NAMALWA (cell line): ENCODE measurements around the gene BTBD17.
"Not testable (repeated sequence)": the region's sequence is repeated elsewhere in the genome, so short reads cannot be mapped to it uniquely, and the experiment has no call there.

Experiments
- DNase-seq: peaks from one replicate; pipeline ENCODE4 v3.0.0-alpha.2; 2015; ENCODE audit warnings: low spot score

BTBD17 gene, protein sequence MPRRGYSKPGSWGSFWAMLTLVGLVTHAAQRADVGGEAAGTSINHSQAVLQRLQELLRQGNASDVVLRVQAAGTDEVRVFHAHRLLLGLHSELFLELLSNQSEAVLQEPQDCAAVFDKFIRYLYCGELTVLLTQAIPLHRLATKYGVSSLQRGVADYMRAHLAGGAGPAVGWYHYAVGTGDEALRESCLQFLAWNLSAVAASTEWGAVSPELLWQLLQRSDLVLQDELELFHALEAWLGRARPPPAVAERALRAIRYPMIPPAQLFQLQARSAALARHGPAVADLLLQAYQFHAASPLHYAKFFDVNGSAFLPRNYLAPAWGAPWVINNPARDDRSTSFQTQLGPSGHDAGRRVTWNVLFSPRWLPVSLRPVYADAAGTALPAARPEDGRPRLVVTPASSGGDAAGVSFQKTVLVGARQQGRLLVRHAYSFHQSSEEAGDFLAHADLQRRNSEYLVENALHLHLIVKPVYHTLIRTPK

DNA sequence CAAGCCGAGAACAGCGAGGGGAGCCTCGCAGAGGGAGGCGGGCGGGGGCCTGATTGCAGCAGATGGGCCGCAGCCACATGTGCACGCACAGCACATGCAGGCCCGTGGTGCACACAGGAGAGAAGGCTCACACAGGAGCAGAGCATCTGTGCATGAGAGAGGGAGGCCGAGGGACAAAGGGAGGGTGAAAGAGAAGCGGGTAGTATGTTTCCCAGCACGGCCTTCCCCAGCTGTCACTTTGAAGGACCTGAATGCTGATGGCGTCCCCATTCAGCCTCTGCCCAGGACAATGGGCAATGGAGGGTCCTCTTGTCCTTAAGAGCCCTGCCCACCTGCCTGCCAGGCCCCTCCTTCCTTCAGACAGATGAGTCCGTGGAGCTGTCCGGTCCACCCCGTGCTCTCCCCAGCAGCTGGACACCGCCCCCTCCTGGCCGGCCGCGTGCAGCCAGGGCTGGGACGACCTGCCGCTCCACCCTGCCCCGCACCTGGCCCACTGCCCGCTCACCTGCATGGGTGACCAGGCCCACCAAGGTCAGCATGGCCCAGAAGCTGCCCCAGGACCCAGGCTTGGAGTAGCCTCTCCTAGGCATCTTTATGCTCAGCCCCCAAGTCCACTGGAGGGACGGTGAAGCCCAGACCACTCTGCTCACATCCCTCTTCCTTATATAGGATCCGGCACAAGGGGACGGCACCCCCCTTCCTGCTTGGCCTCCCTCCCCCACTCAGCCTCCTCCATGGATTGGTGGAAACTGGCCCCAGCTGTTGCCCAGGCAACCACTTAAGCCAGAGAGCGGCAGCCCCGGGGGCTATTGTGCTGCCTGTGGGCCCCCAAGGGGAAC lies at the start of gene BTBD17:
Gene BTBD17 (minus strand): TSS at position 639 of the 839 bp plus-strand sequence. CDS start 49 bp downstream, at position 590.
- no peak for DNase-seq

DNA sequence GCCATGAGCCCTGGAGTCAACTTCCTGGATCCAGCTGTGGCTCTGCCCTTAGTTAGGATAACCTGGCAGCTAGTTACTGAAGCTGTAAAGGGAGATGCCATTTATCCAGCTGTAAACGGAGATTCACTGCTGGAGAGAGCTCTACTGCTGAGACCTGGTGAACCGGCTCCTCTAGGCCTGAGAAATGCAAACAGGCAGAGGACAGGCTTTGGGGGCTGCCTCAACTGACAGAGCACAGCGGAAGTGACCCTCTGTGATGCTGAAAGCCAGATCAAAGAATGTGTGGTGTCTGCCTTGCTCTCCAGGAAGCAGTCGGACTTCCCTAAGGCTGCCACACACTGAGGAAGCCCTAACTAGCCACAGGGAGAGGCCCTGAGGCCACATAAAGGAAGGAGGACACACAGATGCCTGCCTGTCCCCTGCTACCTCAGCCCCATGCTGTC lies 48.4 kb upstream of the BTBD17 start:
- no peak for DNase-seq

DNA sequence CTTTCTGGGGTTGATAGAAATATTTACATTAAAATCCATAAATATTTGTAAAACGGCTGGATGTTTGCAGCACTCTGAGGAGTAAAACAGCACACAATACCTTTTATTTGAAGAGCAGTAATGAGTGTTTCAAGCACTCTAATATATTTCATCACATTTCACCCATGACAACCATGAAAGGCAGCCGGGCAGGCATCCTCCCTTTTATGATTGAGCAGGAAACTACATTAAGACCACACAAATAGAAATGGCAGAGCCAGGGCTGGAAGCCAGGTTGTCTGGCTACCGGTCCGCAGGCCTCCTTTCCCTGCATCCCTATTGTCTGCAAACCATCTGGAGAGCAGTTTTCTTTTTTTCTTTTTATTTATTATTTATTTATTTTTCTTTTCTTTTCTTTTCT lies 47.1 kb upstream of the BTBD17 start:
- no peak for DNase-seq

DNA sequence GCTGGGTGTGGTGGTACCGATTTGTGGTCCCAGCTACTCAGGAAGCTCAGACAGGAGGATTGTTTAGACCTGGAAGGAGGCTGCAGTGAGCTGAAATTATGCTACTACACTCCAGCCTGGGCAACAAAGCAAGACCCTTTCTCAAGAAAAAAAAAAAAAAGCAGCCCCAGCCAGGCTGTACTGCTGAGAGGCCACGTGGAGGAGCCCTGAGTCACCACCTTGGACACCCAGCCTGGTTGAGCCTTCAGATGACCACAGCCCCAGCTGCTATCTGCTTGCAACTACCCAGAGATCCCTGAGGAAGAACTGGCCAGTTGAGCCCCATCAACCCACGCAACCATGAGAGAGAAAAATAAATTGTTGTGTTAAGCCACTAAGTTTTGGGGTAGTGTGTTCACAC lies 46.6 kb upstream of the BTBD17 start:
- DNase-seq = no peak

DNA sequence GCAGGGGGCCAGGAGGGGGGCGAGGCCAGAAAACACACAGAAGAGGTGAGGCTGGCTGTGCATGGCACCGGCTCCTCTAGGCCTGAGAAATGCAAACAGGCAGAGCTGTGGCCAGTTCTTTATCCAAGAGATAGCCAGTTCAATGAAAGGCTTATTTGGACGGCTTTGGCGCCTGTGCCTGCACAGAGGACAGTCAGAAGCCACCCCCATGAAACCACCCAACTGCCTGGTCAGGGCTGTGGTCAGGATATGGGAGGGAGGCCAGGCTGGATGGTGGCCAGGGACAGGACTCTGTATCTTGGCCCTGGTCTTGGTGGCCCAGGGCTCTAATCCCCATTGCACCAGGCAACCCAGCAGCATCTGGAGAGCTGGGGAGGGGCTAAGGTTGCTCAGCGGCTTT lies 45.7 kb upstream of the BTBD17 start:
- no peak for DNase-seq

DNA sequence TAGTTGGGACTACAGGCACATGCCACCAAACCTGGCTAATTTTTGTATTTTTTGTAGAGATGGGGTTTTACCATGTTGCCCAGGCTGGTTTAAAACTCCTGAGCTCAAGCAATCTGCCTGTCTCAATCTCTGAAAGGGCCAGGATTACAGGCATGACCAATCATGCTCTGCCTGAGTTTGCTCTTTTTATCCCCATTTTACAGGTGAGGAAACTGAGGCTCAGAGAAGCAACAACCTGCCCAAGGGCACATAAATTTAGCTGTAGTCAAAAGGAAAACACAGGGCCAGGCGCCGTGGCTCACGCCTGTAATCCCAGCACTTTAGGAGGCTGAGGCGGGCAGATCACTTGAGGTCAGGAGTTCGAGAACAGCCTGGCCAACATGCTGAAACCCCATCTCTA lies 43.6 kb upstream of the BTBD17 start:
- not testable (repeated sequence) for DNase-seq

DNA sequence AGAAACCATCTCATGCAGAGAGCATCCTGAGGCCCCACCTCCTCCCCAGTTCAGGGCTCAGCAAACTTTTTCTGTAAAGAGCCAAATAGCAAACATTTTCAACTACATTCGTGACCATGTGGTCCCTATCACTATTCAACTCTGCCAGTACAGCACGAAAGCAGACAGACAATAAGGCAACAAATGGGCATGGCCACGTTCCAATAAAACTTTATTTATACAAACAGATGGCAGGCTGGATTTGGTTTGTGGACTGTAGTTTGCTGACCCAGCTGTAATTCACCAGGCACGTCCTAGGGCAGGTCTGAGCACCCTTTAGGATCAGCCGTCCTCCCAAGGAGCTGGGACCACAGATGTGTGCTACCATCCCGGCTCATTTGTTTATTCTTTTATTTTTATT lies 43.1 kb upstream of the BTBD17 start:
- no peak for DNase-seq

DNA sequence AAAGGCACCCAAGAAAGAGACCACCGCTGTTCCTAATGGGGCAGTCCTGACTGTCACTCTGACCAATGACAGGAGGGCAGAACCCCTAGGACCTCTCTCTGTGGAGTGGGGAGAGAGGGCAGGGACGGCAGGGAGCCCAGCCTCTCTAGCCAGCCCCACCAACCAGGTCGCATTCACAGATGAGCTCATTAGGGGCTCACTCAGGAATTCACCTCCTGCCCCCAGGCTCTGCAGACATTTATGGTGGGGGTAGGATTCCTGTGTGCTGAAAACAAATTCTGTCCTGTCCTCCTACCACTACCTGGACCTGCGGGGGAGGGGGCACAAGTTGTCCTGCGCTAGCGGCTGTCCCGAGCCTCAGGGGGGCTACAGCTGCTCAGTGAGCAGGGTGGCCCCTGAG lies 42.5 kb upstream of the BTBD17 start:
- no peak for DNase-seq

DNA sequence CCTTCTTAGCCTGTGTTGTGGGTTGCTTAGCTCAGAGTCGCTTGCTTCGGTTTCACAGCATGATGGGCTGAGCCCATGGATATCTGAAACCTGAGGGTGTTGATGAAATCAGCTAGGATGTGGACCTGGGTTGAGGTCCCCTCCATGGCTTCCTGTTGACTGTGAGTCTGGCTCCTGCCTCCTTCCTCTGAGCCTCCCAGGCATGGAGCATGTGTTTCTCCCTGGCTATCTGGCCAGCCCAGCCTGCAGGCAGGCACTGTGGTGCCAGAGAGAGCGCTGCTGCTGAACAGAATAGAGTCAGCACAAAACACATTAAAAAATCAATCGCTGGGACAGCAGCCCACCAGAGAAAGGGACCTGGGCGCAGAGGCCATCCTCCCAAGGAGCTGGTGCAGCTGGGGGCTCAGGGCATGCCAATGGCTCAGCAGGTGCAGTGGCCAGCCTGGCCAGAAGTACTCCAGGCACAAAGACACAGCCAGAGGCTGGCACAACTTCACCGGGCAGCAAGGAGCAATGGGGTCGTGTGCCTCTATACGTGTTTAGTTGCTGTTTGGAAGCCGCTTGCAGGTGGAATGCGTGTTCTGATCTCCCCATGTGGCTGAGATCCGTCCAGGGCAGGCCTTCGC lies 42.0 kb upstream of the BTBD17 start:
- no peak for DNase-seq

DNA sequence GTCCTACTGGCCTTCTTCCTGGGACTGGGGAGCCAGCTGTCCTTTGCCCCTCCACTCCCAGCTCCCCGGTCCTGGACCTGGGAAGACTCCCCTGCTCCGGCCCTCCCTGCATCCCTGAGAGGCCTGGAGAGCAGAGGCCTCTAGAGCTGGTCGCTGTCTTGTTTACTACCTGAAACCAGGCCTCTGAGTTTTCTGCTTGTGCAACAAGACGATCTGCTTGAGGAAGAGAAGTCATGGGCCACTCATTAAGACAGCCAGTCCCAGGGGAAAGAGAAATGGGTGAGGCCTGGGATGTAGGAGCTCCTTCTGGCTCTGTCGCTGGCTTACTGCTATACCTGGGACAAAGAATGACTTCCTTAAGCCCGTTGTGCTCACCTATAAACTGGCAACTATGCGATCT lies 40.4 kb upstream of the BTBD17 start:
- no peak for DNase-seq

DNA sequence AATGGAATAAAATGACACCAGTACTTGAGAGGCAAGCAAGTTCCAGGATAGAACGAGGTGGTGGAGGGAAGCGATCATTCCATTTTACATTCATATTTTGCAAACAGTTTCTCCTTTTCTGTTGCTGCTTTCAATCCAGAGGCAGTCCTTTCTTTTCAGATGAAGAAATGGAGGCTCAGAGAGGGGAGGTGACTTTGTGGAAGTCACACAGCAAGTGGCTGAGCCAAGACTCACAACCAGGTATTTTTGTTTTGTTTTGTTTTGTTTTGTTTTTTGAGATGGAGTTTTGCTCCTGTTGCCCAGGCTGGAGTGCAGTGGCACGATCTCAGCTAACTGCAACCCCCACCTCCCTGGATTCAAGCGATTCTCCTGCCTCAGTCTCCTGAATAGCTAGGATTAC lies 34.9 kb upstream of the BTBD17 start:
- no peak for DNase-seq

DNA sequence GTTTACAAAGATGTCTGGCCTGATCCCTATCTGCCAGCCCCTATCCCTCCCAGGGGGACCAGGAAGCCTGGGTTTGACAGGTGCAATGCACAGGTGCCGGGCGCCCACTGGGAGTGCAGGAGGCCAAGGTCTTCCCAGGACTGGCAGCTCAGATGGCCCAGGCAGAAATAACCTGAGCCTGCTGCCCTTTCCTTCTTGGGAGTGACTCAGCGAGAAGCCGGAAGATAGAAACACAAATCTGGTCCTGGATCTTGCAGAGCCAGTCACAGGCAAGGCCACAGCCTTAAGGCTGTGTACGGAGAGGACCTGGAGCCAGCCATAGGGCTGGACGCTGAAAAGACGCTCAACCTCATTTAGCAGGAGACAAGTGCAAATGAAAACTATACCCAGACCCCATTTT lies 33.3 kb upstream of the BTBD17 start:
- no peak for DNase-seq

DNA sequence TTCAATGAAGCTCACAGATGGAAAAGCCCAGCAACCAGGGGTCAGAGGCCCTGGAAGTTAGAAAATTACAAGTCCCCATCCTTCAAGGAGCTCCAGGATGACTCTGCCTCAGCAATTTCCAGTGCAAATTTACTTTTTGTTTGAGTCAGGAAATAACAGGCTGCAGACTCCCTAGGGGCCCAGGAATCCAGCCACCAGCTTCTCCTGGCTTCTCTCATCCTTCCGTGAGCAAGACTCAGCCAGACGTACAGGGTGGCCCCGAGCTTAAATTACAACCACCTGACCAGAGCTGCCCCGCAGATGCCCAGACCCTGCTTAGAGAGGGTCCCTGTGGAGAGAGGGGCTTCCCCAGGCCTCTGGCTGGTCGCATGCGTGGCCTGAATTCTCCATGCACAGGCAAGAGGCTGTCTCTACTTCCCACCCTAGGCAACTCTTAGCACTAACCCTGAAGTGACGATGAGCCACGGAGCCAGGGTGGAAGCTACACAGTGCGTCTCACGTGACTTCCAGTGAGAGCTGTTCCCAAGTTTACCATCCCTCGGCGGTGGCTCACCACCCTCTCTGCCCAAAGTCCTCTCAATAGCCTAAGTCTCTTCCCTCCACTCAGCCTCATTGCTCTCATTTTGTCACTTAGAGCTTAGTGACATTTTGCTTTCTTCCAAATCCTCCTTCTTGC lies 32.7 kb upstream of the BTBD17 start:
- DNase-seq = no peak

DNA sequence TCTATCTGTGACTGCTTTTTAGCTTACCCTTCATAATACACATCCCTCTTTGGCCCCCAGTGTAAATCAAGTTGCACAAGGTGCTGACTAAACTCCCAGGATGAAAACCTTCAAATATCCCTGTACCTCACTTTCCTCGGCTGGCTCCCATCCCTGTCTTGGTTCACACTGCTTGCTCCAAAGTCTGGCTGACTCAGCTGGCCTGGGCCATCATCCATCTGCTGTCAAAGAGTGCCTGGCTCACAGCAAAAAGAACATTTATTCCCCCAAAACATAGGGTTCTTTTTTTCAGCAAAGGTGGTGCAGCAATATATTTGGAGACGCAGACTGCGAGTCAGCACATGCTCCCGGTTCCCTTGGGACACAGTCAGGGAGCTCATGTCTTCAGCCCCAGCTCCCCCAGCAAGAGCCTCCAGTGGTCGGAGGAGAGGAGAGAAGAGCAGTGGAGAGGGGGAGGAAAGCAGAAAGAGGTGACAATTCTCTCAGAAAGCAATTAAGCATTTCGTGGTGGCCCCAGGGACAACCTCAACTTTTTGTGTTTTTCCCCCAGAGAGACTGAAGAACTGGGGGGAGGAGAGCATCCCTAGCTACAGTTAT lies 31.8 kb upstream of the BTBD17 start:
- DNase-seq = no peak

DNA sequence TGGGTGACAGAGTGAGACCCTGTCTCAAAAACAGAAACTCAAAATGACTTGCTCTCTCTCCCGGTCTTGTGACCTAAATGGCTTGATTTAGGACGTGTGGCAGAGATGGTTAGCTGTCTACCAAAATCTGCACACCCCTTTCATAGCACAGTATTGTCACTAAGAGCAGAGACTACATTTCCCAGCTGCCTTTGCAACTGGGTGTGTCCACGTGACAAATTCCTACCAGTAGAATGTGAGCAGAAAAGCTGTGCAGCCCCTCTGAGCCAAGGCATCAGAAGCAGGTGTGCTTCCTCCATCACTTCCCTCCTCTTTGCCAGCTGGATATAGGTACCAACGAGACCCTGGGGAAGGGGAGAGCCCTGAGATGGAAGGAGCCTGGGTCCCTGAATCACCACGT lies 31.2 kb upstream of the BTBD17 start:
- DNase-seq = peak; percentile 56

DNA sequence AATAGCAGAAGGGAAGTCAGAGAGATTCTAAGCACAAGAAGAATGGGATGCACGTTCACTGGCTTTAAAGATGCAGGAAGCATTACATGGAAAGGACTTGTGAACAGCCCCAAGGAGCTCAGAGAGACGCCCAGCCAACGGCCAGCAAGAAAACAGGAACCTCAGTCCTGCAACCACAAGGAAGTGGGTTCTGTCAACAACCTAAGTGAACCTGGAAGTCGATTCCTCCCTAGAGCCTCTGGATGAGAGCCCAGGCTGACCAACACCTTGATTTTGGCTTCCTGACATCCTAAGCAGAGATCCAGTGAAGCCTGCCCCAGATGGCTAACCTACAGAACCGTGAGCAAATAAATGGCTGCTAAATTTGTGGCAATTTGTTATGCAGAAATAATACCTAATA lies 30.1 kb upstream of the BTBD17 start:
- no peak for DNase-seq

DNA sequence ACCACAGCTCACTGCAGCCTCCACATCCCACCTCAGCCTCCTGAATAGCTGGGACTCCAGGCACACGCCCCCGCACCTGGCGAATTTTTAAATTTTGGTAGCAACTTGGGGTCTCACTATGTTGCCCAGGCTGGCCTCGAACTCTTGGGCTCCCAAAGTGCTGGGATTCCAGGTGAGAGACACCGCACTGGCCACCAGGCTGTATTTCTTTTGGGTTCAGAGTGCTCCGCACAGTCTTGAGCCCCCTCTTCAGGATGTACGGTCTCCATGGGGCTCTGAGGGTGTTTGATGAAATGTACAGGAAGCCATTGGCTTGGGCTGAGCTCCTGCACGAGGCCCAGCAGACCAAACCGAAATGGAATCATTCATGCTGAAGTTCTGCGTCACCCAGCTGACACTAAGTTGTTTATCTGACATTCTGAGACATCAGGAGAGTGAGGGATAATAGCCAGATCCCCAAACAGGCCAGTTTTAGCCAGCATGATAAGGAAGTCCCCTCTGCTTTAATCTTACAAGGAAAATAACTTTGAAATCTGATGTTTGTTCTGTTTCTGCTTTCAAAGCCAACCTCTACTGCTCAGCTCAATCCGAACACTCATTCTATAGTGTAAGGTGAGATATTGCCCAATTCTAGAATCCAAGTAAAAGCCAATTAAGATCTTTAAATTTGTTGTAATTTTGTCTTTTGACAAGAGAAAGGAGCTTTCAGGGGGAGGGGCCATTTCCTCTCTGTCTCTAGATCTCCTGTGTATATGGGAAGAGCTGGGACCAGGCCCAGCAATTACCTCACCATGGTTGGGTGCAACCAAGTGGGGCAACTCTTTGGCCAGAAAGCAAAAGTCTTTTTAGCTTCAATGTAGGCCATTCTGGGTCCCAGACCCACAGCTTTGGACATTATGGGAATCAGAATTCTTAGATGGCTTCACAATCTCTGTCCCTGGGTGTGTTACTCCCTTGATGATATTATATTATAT lies 29.3 kb upstream of the BTBD17 start:
- no peak for DNase-seq

DNA sequence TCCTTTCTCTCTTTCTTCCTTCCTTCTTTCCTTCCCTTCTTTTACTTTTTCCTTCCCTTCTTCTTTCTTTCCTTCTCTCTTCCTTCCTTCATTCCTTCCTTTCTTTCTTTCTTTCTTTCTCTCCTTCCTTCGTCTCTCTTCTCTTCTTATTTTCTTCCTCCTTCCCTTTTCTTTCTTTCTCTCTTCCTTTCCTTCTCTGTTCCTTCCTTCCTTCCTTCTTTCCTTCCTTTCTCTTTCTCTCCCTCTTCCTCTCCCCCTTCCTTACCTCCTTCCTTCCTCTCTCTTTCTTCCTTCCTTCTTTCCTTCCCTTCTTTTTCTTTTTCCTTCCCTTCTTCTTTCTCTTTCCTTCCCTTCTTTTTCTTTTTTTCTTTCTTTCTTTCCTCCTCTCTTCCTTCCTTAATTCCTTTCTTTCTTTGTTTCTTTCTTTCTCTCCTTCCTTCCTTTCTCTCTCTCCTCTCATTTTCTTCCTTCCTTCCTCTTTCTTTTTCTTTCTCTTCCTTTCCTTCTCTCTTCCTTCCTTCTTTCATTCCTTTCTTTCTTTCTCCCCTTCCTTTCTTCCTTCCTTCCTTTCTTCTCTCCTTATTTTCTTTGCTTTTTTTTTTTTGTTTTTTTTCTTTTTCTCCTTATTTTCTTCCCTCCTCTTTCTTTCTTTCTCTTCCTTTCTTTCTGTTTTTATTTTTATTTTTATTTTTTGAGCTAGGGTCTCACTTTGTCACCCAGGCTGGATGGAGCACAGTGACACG lies 28.4 kb upstream of the BTBD17 start:
- no peak for DNase-seq

DNA sequence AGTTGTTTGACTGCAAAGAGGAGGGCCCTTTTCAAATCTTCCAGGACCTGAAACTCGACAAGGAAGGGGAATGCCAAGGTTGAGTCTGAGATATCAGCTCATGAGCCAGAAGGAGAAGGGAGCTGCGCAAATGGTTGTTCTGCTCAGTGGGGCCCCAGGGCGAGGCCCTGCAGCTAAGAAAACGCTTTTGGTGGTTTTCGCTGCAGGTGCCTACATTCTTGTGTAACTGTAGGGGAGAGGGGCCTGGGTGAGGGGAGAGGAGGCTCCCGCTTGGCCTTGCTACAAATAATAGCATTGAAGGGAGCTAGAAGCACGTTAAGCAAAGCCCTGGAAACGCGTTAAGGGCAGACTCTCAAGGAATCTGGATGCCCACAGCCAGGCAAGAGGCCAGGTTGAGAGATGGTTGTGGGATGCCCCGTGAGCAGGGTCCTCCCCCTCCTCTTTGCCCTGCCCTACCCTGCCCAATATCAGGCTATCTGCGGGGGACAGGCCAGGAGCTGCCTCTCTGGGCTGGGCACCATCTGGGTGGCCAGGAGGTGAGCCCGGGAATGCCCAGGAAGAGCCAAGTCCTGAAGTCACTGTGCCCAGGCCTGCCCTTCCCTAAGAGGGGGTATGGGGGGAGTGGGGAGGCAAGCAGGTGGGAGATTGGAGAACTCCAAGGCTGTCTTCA lies 27.6 kb upstream of the BTBD17 start:
- DNase-seq = no peak
